HL-60 (cell line): ENCODE results near the gene DNAJC19.

Source experiments
- GABPA ChIP-seq: IDR thresholded peaks from 2 replicates; pipeline ENCODE4 v1.6.1; 2012; ENCODE audit warnings: low read depth
- POLR2AphosphoS5 ChIP-seq: IDR thresholded peaks from 2 replicates; pipeline ENCODE4 v1.6.1; 2012; ENCODE audit warnings: low read depth
- REST ChIP-seq: IDR thresholded peaks from 2 replicates; pipeline ENCODE4 v1.6.1; 2012; ENCODE audit warnings: low read depth; ENCODE audit not compliant: insufficient replicate concordance
- SPI1 ChIP-seq: IDR thresholded peaks from 2 replicates; pipeline ENCODE4 v1.6.1; 2012; ENCODE audit warnings: low read depth, mild to moderate bottlenecking, borderline replicate concordance
- TF ChIP-seq, protein P1 (sequence below): IDR thresholded peaks from one replicate; pipeline ENCODE4 v1.5.1; 2011; ENCODE audit warnings: low read length, control low read depth, inconsistent platforms; ENCODE audit not compliant: insufficient read depth

DNA sequence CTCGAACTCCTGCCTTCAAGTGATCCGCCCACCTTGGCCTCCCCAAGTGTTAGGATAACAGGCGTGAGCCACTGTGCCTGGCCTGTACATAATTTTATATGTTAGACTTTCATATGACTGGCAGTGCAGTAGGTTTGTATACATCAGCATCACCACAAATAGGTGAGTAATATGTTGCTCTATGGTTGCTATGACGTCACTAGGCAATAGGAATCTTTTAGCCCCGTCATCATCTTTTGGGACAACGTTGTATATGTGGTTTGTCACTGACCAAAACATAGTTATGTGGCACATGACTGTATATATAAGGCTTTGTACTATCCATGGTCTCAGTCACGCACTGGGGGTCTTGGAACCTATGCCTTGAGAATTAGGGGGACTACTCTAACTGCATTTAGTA, 17.0 kb upstream of the DNAJC19 start:
- TF ChIP-seq, protein P1, sequence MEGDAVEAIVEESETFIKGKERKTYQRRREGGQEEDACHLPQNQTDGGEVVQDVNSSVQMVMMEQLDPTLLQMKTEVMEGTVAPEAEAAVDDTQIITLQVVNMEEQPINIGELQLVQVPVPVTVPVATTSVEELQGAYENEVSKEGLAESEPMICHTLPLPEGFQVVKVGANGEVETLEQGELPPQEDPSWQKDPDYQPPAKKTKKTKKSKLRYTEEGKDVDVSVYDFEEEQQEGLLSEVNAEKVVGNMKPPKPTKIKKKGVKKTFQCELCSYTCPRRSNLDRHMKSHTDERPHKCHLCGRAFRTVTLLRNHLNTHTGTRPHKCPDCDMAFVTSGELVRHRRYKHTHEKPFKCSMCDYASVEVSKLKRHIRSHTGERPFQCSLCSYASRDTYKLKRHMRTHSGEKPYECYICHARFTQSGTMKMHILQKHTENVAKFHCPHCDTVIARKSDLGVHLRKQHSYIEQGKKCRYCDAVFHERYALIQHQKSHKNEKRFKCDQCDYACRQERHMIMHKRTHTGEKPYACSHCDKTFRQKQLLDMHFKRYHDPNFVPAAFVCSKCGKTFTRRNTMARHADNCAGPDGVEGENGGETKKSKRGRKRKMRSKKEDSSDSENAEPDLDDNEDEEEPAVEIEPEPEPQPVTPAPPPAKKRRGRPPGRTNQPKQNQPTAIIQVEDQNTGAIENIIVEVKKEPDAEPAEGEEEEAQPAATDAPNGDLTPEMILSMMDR = no peak
- TF ChIP-seq POLR2AphosphoS5 = no peak
- TF ChIP-seq SPI1 = no peak
- no peak for TF ChIP-seq REST
- no peak for TF ChIP-seq GABPA
